ENCODE data around the gene HECW1. TPM values are rescaled to one million over a fixed set of nuclear protein-coding genes. Genes with fewer than 3 reads are reported as not detected.

HECW1 gene
- polyA plus RNA-seq, 1 donor (not counting 4 experiments of a cell fraction or from before 2014, with no cell fraction given), result not detected

DNA sequence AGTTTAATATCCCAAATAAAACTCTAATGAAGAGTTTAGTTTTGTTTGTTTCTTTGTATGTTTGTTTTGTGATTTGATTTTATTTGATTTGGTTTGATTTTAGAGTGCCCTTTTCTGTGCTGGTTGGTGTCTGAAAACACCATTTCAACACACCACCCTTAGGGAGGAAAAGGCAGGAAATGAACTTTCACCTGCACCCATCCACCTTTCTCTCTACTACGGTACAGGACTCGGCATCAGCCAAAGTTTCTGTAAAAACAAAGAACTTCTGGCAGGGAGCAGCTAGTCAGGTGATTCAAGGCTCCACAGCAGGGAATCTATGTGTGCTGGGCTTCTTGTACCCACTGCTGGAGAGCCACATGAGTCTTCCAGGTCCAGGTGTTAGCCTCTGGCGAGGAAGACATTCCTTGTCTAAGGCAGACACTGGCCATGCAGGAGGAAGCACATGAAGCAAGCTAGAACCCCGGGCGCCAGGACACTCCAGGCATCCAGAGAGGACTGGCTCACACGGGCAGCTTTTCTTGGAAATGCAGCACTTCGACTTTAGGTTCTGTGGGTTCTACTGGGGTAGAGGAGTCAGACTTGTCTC, 448.4 kb downstream of the HECW1 start:
- FAIRE-seq, result no peak
- Histone ChIP-seq H3K4me2 (ENCODE audit: control insufficient read depth, extremely low read depth, insufficient read depth, low read depth, low read length) (no peak overlapping the region), H3K9me3 (ENCODE audit: control insufficient read depth, low read depth, low read length) (no peaks in the 10 kb centered on the region), H3K79me2 (ENCODE audit: control insufficient read depth, insufficient read depth, low read length) (no peaks in the 10 kb centered on the region), H2AFZ (ENCODE audit: control insufficient read depth, low read length) (no peak overlapping the region), H4K20me1 (ENCODE audit: control insufficient read depth, extremely low read depth, insufficient read depth, low read length) (no peaks in the 10 kb centered on the region), H3K9ac (ENCODE audit: control insufficient read depth, extremely low read depth, insufficient read depth, low read length) (no peak overlapping the region), H3K4me3 (ENCODE audit: control insufficient read depth in 2 of 3, extremely low read depth in 1 of 3, insufficient read depth in 2 of 3, low read depth in 1 of 3, low read length in 3 of 3) (no peak overlapping the region), H3K4me1 (ENCODE audit: control insufficient read depth, extremely low read depth, insufficient read depth, low read length) (peaks cover 7% of the 10 kb centered on the region), H3K36me3 (ENCODE audit: control insufficient read depth in 2 of 2, extremely low read depth in 1 of 2, insufficient read depth in 2 of 2, low read length in 2 of 2) (no peaks in the 10 kb centered on the region), H3K9me1 (ENCODE audit: control insufficient read depth, extremely low read depth, insufficient read depth, low read length) (no peaks in the 10 kb centered on the region), H3K27me3 (ENCODE audit: control insufficient read depth, extremely low read depth, insufficient read depth, low read length) (no peaks in the 10 kb centered on the region), H3K27ac (ENCODE audit: control insufficient read depth, insufficient read depth, low read length) (no peak overlapping the region)
- dilution Hi-C loops (cut with MboI; ENCODE audit: extremely low pct_ligation_motif_present, low sequenced_read_pairs), result no loop called here
- TF ChIP-seq, protein P1, sequence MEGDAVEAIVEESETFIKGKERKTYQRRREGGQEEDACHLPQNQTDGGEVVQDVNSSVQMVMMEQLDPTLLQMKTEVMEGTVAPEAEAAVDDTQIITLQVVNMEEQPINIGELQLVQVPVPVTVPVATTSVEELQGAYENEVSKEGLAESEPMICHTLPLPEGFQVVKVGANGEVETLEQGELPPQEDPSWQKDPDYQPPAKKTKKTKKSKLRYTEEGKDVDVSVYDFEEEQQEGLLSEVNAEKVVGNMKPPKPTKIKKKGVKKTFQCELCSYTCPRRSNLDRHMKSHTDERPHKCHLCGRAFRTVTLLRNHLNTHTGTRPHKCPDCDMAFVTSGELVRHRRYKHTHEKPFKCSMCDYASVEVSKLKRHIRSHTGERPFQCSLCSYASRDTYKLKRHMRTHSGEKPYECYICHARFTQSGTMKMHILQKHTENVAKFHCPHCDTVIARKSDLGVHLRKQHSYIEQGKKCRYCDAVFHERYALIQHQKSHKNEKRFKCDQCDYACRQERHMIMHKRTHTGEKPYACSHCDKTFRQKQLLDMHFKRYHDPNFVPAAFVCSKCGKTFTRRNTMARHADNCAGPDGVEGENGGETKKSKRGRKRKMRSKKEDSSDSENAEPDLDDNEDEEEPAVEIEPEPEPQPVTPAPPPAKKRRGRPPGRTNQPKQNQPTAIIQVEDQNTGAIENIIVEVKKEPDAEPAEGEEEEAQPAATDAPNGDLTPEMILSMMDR (optimal IDR thresholded peaks at IDR 0.05 in 1 of 3, IDR thresholded peaks at IDR 0.05 in 1 of 3, conservative IDR thresholded peaks at IDR 0.05 in 1 of 3; ENCODE audit: extremely low read depth in 1 of 3, insufficient read depth in 2 of 3, low read length in 3 of 3), result no peak
- TF ChIP-seq EZH2 (IDR thresholded peaks at IDR 0.05; ENCODE audit: low read length), result no peak
- no peak for DNase-seq (ENCODE audit: low read depth, low spot score)

DNA sequence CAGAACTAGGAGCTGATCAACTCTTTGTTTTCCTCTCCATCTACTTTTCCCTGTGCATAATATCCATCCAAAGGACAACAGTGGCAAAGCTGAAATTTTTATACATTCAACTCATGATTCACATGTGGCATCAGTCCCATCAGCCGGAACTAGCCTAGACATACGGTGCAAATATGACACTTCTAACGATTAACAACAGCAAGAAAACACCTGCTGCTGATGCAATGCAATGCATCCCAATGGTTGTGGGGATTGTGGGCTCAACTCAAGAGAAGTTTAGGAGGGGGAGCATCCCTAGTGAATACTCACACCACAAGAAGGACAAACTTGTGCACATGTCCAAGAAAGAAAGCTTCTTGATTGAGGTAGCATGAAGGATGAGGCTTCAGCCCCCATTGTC, 449.9 kb downstream of the HECW1 start:
- FAIRE-seq (peak; percentile 51), DNase-seq (ENCODE audit: low read depth, low spot score) (no peak)
- Histone ChIP-seq H3K4me2 (ENCODE audit: control insufficient read depth, extremely low read depth, insufficient read depth, low read depth, low read length) (no peak overlapping the region), H3K4me1 (ENCODE audit: control insufficient read depth, extremely low read depth, insufficient read depth, low read length) (peaks cover 8% of the 10 kb centered on the region), H3K27ac (ENCODE audit: control insufficient read depth, insufficient read depth, low read length) (no peak overlapping the region), H2AFZ (ENCODE audit: control insufficient read depth, low read length) (no peak overlapping the region), H4K20me1 (ENCODE audit: control insufficient read depth, extremely low read depth, insufficient read depth, low read length) (no peaks in the 10 kb centered on the region), H3K36me3 (ENCODE audit: control insufficient read depth in 2 of 2, extremely low read depth in 1 of 2, insufficient read depth in 2 of 2, low read length in 2 of 2) (no peaks in the 10 kb centered on the region), H3K9ac (ENCODE audit: control insufficient read depth, extremely low read depth, insufficient read depth, low read length) (no peak overlapping the region), H3K9me3 (ENCODE audit: control insufficient read depth, low read depth, low read length) (no peaks in the 10 kb centered on the region), H3K9me1 (ENCODE audit: control insufficient read depth, extremely low read depth, insufficient read depth, low read length) (no peaks in the 10 kb centered on the region), H3K27me3 (ENCODE audit: control insufficient read depth, extremely low read depth, insufficient read depth, low read length) (no peaks in the 10 kb centered on the region), H3K79me2 (ENCODE audit: control insufficient read depth, insufficient read depth, low read length) (no peaks in the 10 kb centered on the region), H3K4me3 (ENCODE audit: control insufficient read depth in 2 of 3, extremely low read depth in 1 of 3, insufficient read depth in 2 of 3, low read depth in 1 of 3, low read length in 3 of 3) (no peak overlapping the region)
- dilution Hi-C loops (cut with MboI; ENCODE audit: extremely low pct_ligation_motif_present, low sequenced_read_pairs), result no loop called here
- TF ChIP-seq, protein P1 (optimal IDR thresholded peaks at IDR 0.05 in 1 of 3, IDR thresholded peaks at IDR 0.05 in 1 of 3, conservative IDR thresholded peaks at IDR 0.05 in 1 of 3; ENCODE audit: extremely low read depth in 1 of 3, insufficient read depth in 2 of 3, low read length in 3 of 3), result no peak
- TF ChIP-seq EZH2 (IDR thresholded peaks at IDR 0.05; ENCODE audit: low read length), result no peak

Measured in keratinocyte (primary cell).